HG03565 (cell line): ENCODE results near the gene CTNND2.
"Not testable (repeated sequence)": the region's sequence is repeated elsewhere in the genome, so short reads cannot be mapped to it uniquely, and the experiment has no call there.

Source experiments
- ATAC-seq: cut with Tn5 transposase; IDR thresholded peaks from one replicate; pipeline ENCODE4 v1.9.1; 2021; ENCODE audit warnings: mild to moderate bottlenecking, moderate library complexity; ENCODE audit not compliant: unreplicated experiment

Gene CTNND2

GRCh38 chr5:11878814-11879213, 25.4 kb downstream of the CTNND2 start:
- no peak for ATAC-seq

- ATAC-seq: no peak
These were observed 30.7 kb downstream of the CTNND2 start for GRCh38 chr5:11873587-11873986.

GRCh38 chr5:11869203-11869602, 35.0 kb downstream of the CTNND2 start:
- ATAC-seq: no peak

- ATAC-seq: no peak
These were observed 40.3 kb downstream of the CTNND2 start for GRCh38 chr5:11863911-11864310.

- no peak for ATAC-seq
These were observed 46.9 kb downstream of the CTNND2 start for GRCh38 chr5:11857391-11857790.

- ATAC-seq: no peak
These were observed 49.3 kb downstream of the CTNND2 start for GRCh38 chr5:11854936-11855335.

GRCh38 chr5:11853796-11854195, 50.5 kb downstream of the CTNND2 start:
- no peak for ATAC-seq

- ATAC-seq: no peak
These were observed 51.1 kb downstream of the CTNND2 start for GRCh38 chr5:11853140-11853539.

GRCh38 chr5:11852717-11853087, 51.5 kb downstream of the CTNND2 start:
- ATAC-seq: no peak

- no peak for ATAC-seq
These were observed 52.1 kb downstream of the CTNND2 start for GRCh38 chr5:11851965-11852716.

- no peak for ATAC-seq
These were observed 52.8 kb downstream of the CTNND2 start for GRCh38 chr5:11851416-11851815.

GRCh38 chr5:11828566-11828965, 75.7 kb downstream of the CTNND2 start:
- ATAC-seq: not testable (repeated sequence)

- ATAC-seq: no peak
These were observed 81.6 kb downstream of the CTNND2 start for GRCh38 chr5:11822598-11822997.

- no peak for ATAC-seq
These were observed 88.3 kb downstream of the CTNND2 start for GRCh38 chr5:11815916-11816315.

GRCh38 chr5:11815481-11815880, 88.8 kb downstream of the CTNND2 start:
- no peak for ATAC-seq

GRCh38 chr5:11814373-11814772, 89.9 kb downstream of the CTNND2 start:
- no peak for ATAC-seq

GRCh38 chr5:11809407-11809806, 94.8 kb downstream of the CTNND2 start:
- no peak for ATAC-seq

GRCh38 chr5:11803436-11803835, 100.8 kb downstream of the CTNND2 start:
- no peak for ATAC-seq

GRCh38 chr5:11801061-11801460, 103.2 kb downstream of the CTNND2 start:
- ATAC-seq: no peak

GRCh38 chr5:11797132-11797531, 107.1 kb downstream of the CTNND2 start:
- no peak for ATAC-seq

- ATAC-seq: no peak
These were observed 110.8 kb downstream of the CTNND2 start for GRCh38 chr5:11793396-11793795.

- ATAC-seq: no peak
These were observed 111.6 kb downstream of the CTNND2 start for GRCh38 chr5:11792621-11793020.

GRCh38 chr5:11791792-11792191, 112.5 kb downstream of the CTNND2 start:
- no peak for ATAC-seq
